B cell (primary cell): ENCODE results near the gene HES7. TPM values are rescaled to one million over a fixed set of nuclear protein-coding genes. Genes with fewer than 3 reads are reported as not detected.

Experiments
- polyA plus RNA-seq: library from polyadenylated mRNA; depleted of rRNA; stranded (reverse); fragments of >200 nt; gene quantifications from 2 replicates; pipeline ENCODE4 v1.2.3, GENCODE V29; 2012
- small RNA-seq: library from RNA; depleted of rRNA; stranded (forward); fragments of <200 nt; gene quantifications from one replicate; pipeline ENCODE3, GENCODE V24; 2012; ENCODE audit warnings: low replicate concordance, low read depth; ENCODE audit not compliant: insufficient read length
- total RNA-seq, 2 donors: library from RNA; stranded (reverse); fragments of 120-200 nt in 1 of 2; gene quantifications; 1 replicate in 1 of 2; 2 replicates in 1 of 2; pipeline versions ENCODE4 v1.2.3 to v1.2.4, GENCODE V29; 2013 to 2022

The HES7 gene
- total and polyA plus RNA-seq, 2 donors (not counting 1 experiment from before 2014, with no cell fraction given), result 0.34 TPM; not detected in 1

Small RNAs within 50 kb of the gene (small RNA-seq; reads per million reads assigned to genes)
- not detected for gene MIR4314

Other genes starting within 250 kb of the HES7 start
- gene CHD3, start 235.3 kb downstream of the HES7 start, total RNA-seq, result 69.1 and 75.5 TPM in 2 replicates
- gene CHD3, start 235.3 kb downstream of the HES7 start, polyA plus RNA-seq, result 68.1 and 133 TPM in 2 replicates
- 3.8 and 4.3 TPM in 2 replicates for gene RNF227, start 207.8 kb downstream of the HES7 start, total RNA-seq
- gene RNF227, start 207.8 kb downstream of the HES7 start, polyA plus RNA-seq, result 5.8 and 11.8 TPM in 2 replicates
- 11.4 and 15.5 TPM in 2 replicates for gene KCNAB3, start 194.2 kb downstream of the HES7 start, total RNA-seq
- gene KCNAB3, start 194.2 kb downstream of the HES7 start, polyA plus RNA-seq, result 16.3 and 25.7 TPM in 2 replicates
- gene TRAPPC1, start 192.2 kb downstream of the HES7 start, total RNA-seq, result 86.0 and 118 TPM in 2 replicates
- 107 and 173 TPM in 2 replicates for gene TRAPPC1, start 192.2 kb downstream of the HES7 start, polyA plus RNA-seq
- gene CNTROB, start 191.9 kb downstream of the HES7 start, total RNA-seq, result 34.8 and 40.4 TPM in 2 replicates
- 23.1 and 40.7 TPM in 2 replicates for gene CNTROB, start 191.9 kb downstream of the HES7 start, polyA plus RNA-seq
- gene GUCY2D, start 121.5 kb downstream of the HES7 start, total RNA-seq, result not detected in 2 replicates
- not detected in 2 replicates for gene GUCY2D, start 121.5 kb downstream of the HES7 start, polyA plus RNA-seq
- gene ALOX15B, start 85.0 kb downstream of the HES7 start, total RNA-seq, result not detected in 2 replicates
- gene ALOX15B, start 85.0 kb downstream of the HES7 start, polyA plus RNA-seq, result 0.03 TPM in 1 of 2 replicates, not detected in the other
- gene ALOX12B, start 36.4 kb downstream of the HES7 start, total RNA-seq, result 0.29 and 0.69 TPM in 2 replicates
- 0.14 and 0.57 TPM in 2 replicates for gene ALOX12B, start 36.4 kb downstream of the HES7 start, polyA plus RNA-seq
- gene ALOXE3, start 5.6 kb downstream of the HES7 start, total RNA-seq, result not detected in 2 replicates
- gene ALOXE3, start 5.6 kb downstream of the HES7 start, polyA plus RNA-seq, result 0.04 TPM in 1 of 2 replicates, not detected in the other
- gene PER1, start 28.3 kb upstream of the HES7 start, total RNA-seq, result 118 and 120 TPM in 2 replicates
- 176 and 700 TPM in 2 replicates for gene PER1, start 28.3 kb upstream of the HES7 start, polyA plus RNA-seq
- gene VAMP2, start 38.8 kb upstream of the HES7 start, total RNA-seq, result 154 and 162 TPM in 2 replicates
- gene VAMP2, start 38.8 kb upstream of the HES7 start, polyA plus RNA-seq, result 209 and 291 TPM in 2 replicates
- 30.3 and 30.5 TPM in 2 replicates for gene TMEM107, start 52.3 kb upstream of the HES7 start, total RNA-seq
- 13.3 and 34.0 TPM in 2 replicates for gene TMEM107, start 52.3 kb upstream of the HES7 start, polyA plus RNA-seq
- gene BORCS6, start 66.1 kb upstream of the HES7 start, total RNA-seq, result 18.6 and 20.2 TPM in 2 replicates
- 4.3 and 9.7 TPM in 2 replicates for gene BORCS6, start 66.1 kb upstream of the HES7 start, polyA plus RNA-seq
- 0.41 and 1.1 TPM in 2 replicates for gene AURKB, start 86.5 kb upstream of the HES7 start, total RNA-seq
- 2.7 and 5.3 TPM in 2 replicates for gene AURKB, start 86.5 kb upstream of the HES7 start, polyA plus RNA-seq
- gene CTC1, start 124.0 kb upstream of the HES7 start, total RNA-seq, result 209 TPM in 2 replicates
- gene CTC1, start 124.0 kb upstream of the HES7 start, polyA plus RNA-seq, result 263 and 267 TPM in 2 replicates
- 65.5 and 66.4 TPM in 2 replicates for gene PFAS, start 125.2 kb upstream of the HES7 start, total RNA-seq
- 22.3 and 31.4 TPM in 2 replicates for gene PFAS, start 125.2 kb upstream of the HES7 start, polyA plus RNA-seq
- gene RANGRF, start 164.6 kb upstream of the HES7 start, total RNA-seq, result 46.8 and 48.8 TPM in 2 replicates
- 76.1 and 83.2 TPM in 2 replicates for gene RANGRF, start 164.6 kb upstream of the HES7 start, polyA plus RNA-seq
- 8.4 and 9.9 TPM in 2 replicates for gene SLC25A35, start 171.3 kb upstream of the HES7 start, total RNA-seq
- 8.9 and 12.5 TPM in 2 replicates for gene SLC25A35, start 171.3 kb upstream of the HES7 start, polyA plus RNA-seq
- not detected in 2 replicates for gene ARHGEF15, start 186.1 kb upstream of the HES7 start, total RNA-seq
- gene ARHGEF15, start 186.1 kb upstream of the HES7 start, polyA plus RNA-seq, result not detected in 2 replicates
- not detected in 2 replicates for gene ODF4, start 215.7 kb upstream of the HES7 start, total RNA-seq
- gene ODF4, start 215.7 kb upstream of the HES7 start, polyA plus RNA-seq, result not detected in 2 replicates